Measurements from ENCODE around the gene NHP2.
"Not testable (repeated sequence)": the region's sequence is repeated elsewhere in the genome, so short reads cannot be mapped to it uniquely, and the experiment has no call there.

The NHP2 gene

GRCh38 chr5:178130576-178131445, 22.9 kb downstream of the NHP2 start, which contains the start of gene RMND5B:
Gene RMND5B, plus strand, starts transcription at chr5:178131014. Its CDS starts 7,106 bp downstream, at chr5:178138120.
- DNase-seq (ENCODE audit: low read depth), result peak; percentile 60

- not testable (repeated sequence) for DNase-seq (ENCODE audit: low read depth)
Measured at GRCh38 chr5:178130234-178130575, 23.5 kb downstream of the NHP2 start.

- DNase-seq (ENCODE audit: low read depth), result no peak
Measured at GRCh38 chr5:178129296-178129695, 24.4 kb downstream of the NHP2 start.

- DNase-seq (ENCODE audit: low read depth), result not testable (repeated sequence)
Measured at GRCh38 chr5:178127300-178128009, 26.2 kb downstream of the NHP2 start.

- DNase-seq (ENCODE audit: low read depth), result no peak
Measured at GRCh38 chr5:178126556-178126955, 27.1 kb downstream of the NHP2 start.

- DNase-seq (ENCODE audit: low read depth), result no peak
Measured at GRCh38 chr5:178125253-178125906, 28.3 kb downstream of the NHP2 start.

GRCh38 chr5:178123966-178124925, 29.4 kb downstream of the NHP2 start:
- no peak for DNase-seq (ENCODE audit: low read depth)

GRCh38 chr5:178123094-178123965, 30.4 kb downstream of the NHP2 start:
- DNase-seq (ENCODE audit: low read depth), result no peak

- DNase-seq (ENCODE audit: low read depth), result no peak
Measured at GRCh38 chr5:178122346-178122745, 31.3 kb downstream of the NHP2 start.

GRCh38 chr5:178121391-178122276, 32.1 kb downstream of the NHP2 start:
- DNase-seq (ENCODE audit: low read depth), result no peak

GRCh38 chr5:178120607-178121357, 32.9 kb downstream of the NHP2 start:
- peak; percentile 69 for DNase-seq (ENCODE audit: low read depth)

- DNase-seq (ENCODE audit: low read depth), result no peak
Measured at GRCh38 chr5:178119915-178120606, 33.6 kb downstream of the NHP2 start.

- DNase-seq (ENCODE audit: low read depth), result no peak
Measured at GRCh38 chr5:178117923-178118701, 35.6 kb downstream of the NHP2 start.

GRCh38 chr5:178116143-178116885, 37.4 kb downstream of the NHP2 start:
- peak; percentile 83 for DNase-seq (ENCODE audit: low read depth)

- no peak for DNase-seq (ENCODE audit: low read depth)
Measured at GRCh38 chr5:178115814-178116142, 37.9 kb downstream of the NHP2 start.

GRCh38 chr5:178115136-178115813, 38.4 kb downstream of the NHP2 start:
- no peak for DNase-seq (ENCODE audit: low read depth)

Measured in activated gamma-delta T cell treated with anti-CD3 and anti-CD28 coated beads, Interleukin-2, amount 50 U/mL, for 16 hours (primary cell).